ENCODE results near the gene OR5H14.

Gene OR5H14

DNA sequence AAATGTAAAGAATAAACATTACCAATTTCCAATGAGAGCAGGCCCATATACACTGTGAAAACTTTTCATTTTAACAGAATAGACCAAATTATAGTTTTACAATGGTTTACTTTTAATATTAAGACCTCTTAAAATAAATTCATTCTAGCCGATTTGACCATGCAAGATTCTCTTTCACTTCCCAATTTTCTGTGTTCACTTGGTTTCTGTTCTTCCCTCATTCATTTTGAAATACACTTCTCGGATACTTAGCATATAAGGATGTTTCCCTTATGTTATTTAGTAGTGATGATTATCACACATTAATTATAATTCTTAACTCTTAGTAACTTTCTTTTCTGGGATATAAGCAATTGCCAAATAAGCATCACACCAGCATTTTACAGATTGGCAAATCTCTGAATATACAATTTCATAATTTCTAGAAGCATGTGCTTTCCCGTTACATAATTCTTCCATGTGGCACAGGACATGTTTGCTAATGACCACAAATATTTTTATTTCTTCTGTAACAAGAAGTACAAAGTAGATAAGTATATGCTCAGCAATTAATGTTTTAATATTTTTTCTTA lies 33.1 kb downstream of the OR5H14 start:
- Histone ChIP-seq H3K9me3 (ENCODE audit: control insufficient read depth, insufficient read depth, low read length) (no peaks in the 10 kb centered on the region), H3K9me2 (replicated peaks; ENCODE audit: control insufficient read depth, low read length) (no peaks in the 10 kb centered on the region), H3K4me2 (ENCODE audit: low read length) (no peak overlapping the region), H4K20me1 (ENCODE audit: control insufficient read depth, insufficient read depth, low read depth, low read length) (no peaks in the 10 kb centered on the region), H3F3A (ENCODE audit: control insufficient read depth, insufficient read depth) (no peaks in the 10 kb centered on the region), H3K79me2 (ENCODE audit: control insufficient read depth, low read length) (no peaks in the 10 kb centered on the region), H3K4me1 (ENCODE audit: control insufficient read depth, low read length) (no peaks in the 10 kb centered on the region), H3K4me3 (ENCODE audit: low read length) (no peak overlapping the region), H3K36me3 (ENCODE audit: control insufficient read depth, low read length) (no peaks in the 10 kb centered on the region), H3K27me3 (ENCODE audit: control insufficient read depth, low read length) (no peaks in the 10 kb centered on the region), H3K27ac (ENCODE audit: low read depth, low read length) (no peak overlapping the region)
- TF ChIP-seq, protein P1, sequence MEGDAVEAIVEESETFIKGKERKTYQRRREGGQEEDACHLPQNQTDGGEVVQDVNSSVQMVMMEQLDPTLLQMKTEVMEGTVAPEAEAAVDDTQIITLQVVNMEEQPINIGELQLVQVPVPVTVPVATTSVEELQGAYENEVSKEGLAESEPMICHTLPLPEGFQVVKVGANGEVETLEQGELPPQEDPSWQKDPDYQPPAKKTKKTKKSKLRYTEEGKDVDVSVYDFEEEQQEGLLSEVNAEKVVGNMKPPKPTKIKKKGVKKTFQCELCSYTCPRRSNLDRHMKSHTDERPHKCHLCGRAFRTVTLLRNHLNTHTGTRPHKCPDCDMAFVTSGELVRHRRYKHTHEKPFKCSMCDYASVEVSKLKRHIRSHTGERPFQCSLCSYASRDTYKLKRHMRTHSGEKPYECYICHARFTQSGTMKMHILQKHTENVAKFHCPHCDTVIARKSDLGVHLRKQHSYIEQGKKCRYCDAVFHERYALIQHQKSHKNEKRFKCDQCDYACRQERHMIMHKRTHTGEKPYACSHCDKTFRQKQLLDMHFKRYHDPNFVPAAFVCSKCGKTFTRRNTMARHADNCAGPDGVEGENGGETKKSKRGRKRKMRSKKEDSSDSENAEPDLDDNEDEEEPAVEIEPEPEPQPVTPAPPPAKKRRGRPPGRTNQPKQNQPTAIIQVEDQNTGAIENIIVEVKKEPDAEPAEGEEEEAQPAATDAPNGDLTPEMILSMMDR (IDR thresholded peaks at IDR 0.05; ENCODE audit: low read depth, low read length, poor library complexity, severe bottlenecking) = no peak
- no peak for TF ChIP-seq EZH2phosphoT487 (IDR thresholded peaks at IDR 0.05; ENCODE audit: borderline replicate concordance, low read length)

GRCh38 chr3:98182196-98182595 lies 34.9 kb downstream of the OR5H14 start:
- H3K9me3 ChIP-seq (ENCODE audit: control insufficient read depth, insufficient read depth, low read length) = no peaks in the 10 kb centered on the region
- H3K4me3 ChIP-seq (ENCODE audit: low read length) = no peak overlapping the region
- no peak overlapping the region for H3K27ac ChIP-seq (ENCODE audit: low read depth, low read length)
- H3K4me1 ChIP-seq (ENCODE audit: control insufficient read depth, low read length) = no peaks in the 10 kb centered on the region
- H3K9me2 ChIP-seq (replicated peaks; ENCODE audit: control insufficient read depth, low read length) = no peaks in the 10 kb centered on the region
- no peaks in the 10 kb centered on the region for H3K36me3 ChIP-seq (ENCODE audit: control insufficient read depth, low read length)
- TF ChIP-seq EZH2phosphoT487 (IDR thresholded peaks at IDR 0.05; ENCODE audit: borderline replicate concordance, low read length) = no peak
- TF ChIP-seq, protein P1 (IDR thresholded peaks at IDR 0.05; ENCODE audit: low read depth, low read length, poor library complexity, severe bottlenecking) = no peak
- H3K27me3 ChIP-seq (ENCODE audit: control insufficient read depth, low read length) = no peaks in the 10 kb centered on the region
- no peaks in the 10 kb centered on the region for H3K79me2 ChIP-seq (ENCODE audit: control insufficient read depth, low read length)
- H4K20me1 ChIP-seq (ENCODE audit: control insufficient read depth, insufficient read depth, low read depth, low read length) = no peaks in the 10 kb centered on the region
- no peaks in the 10 kb centered on the region for H3F3A ChIP-seq (ENCODE audit: control insufficient read depth, insufficient read depth)
- H3K4me2 ChIP-seq (ENCODE audit: low read length) = no peak overlapping the region

DNA sequence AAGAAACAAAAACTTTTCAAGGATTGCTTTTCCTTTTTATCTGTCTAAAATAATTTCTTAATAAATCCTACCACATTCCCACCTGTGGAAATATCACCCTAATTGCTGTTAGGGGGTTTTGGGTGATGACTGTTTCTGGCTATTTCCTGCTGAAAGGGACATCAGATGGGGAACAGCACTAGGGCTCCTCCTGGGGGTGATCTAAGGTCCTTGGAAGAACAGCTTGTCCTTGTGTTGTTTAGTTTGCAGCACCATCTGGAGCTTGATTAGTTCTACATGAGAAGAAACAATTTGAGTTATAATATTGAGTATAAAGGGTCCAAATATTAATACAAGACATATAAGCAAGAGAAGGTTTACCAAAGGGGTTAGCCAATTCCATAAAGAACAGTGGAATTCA lies 37.9 kb downstream of the OR5H14 start:
- H3K4me1 ChIP-seq (ENCODE audit: control insufficient read depth, low read length) = no peaks in the 10 kb centered on the region
- H3F3A ChIP-seq (ENCODE audit: control insufficient read depth, insufficient read depth) = no peaks in the 10 kb centered on the region
- H3K9me2 ChIP-seq (replicated peaks; ENCODE audit: control insufficient read depth, low read length) = no peaks in the 10 kb centered on the region
- no peaks in the 10 kb centered on the region for H3K9me3 ChIP-seq (ENCODE audit: control insufficient read depth, insufficient read depth, low read length)
- TF ChIP-seq, protein P1 (IDR thresholded peaks at IDR 0.05; ENCODE audit: low read depth, low read length, poor library complexity, severe bottlenecking) = no peak
- TF ChIP-seq EZH2phosphoT487 (IDR thresholded peaks at IDR 0.05; ENCODE audit: borderline replicate concordance, low read length) = no peak
- H3K36me3 ChIP-seq (ENCODE audit: control insufficient read depth, low read length) = no peaks in the 10 kb centered on the region
- H3K79me2 ChIP-seq (ENCODE audit: control insufficient read depth, low read length) = no peaks in the 10 kb centered on the region
- no peak overlapping the region for H3K27ac ChIP-seq (ENCODE audit: low read depth, low read length)
- H3K4me3 ChIP-seq (ENCODE audit: low read length) = no peak overlapping the region
- no peak overlapping the region for H3K4me2 ChIP-seq (ENCODE audit: low read length)
- H4K20me1 ChIP-seq (ENCODE audit: control insufficient read depth, insufficient read depth, low read depth, low read length) = no peaks in the 10 kb centered on the region
- H3K27me3 ChIP-seq (ENCODE audit: control insufficient read depth, low read length) = no peaks in the 10 kb centered on the region

Data from DOHH2 (cell line).